BJ (cell line): ENCODE results near the gene ZSWIM7. TPM values are rescaled to one million over a fixed set of nuclear protein-coding genes. Genes with fewer than 3 reads are reported as not detected.

Experiments
- CTCF ChIA-PET: fragments of 350-600 bp; formaldehyde crosslinking; extraction: SDS; loops from one replicate; lab custom pipeline; 2021; ENCODE audit warnings: antibody characterized with exemption, inconsistent platforms; lab: Yijun Ruan, JAX
- POLR2A ChIA-PET: fragments of 300-600 bp; sonication (Branson Sonifier 250); formaldehyde crosslinking; extraction: SDS; loops from one replicate; lab custom pipeline; 2021; ENCODE audit warnings: antibody characterized with exemption; lab: Charles Lee
- DNase-seq: peaks from one replicate; pipeline ENCODE4 v3.0.0-alpha.2; 2011; ENCODE audit warnings: low read depth
- H3K27me3 ChIP-seq: 2 replicates; pipeline ENCODE4 v1.6.0; 2011; ENCODE audit warnings: low read length; ENCODE audit not compliant: control insufficient read depth, insufficient read depth
- H3K36me3 ChIP-seq: 2 replicates; pipeline ENCODE4 v1.5.1; 2011; ENCODE audit warnings: low read length; ENCODE audit not compliant: control insufficient read depth, insufficient read depth
- H3K4me3 ChIP-seq: 2 replicates; pipeline ENCODE4 v1.5.1; 2011; ENCODE audit warnings: low read depth, mild to moderate bottlenecking, control low read depth, low read length
- CTCF ChIP-seq: IDR thresholded peaks from 2 replicates; pipeline ENCODE4 v1.5.1; 2011; ENCODE audit warnings: low read depth, mild to moderate bottlenecking, control low read depth, inconsistent platforms, low read length, moderate library complexity; ENCODE audit not compliant: insufficient read depth
- polyA plus RNA-seq: library from polyadenylated mRNA; depleted of rRNA; stranded (reverse); fragments of >200 nt; gene quantifications from 2 replicates; pipeline ENCODE4 v1.2.3, GENCODE V29; 2011

The ZSWIM7 gene
- polyA plus RNA-seq, 1 experiment: 21.6 TPM

- no peaks in the 10 kb centered on the region for H3K36me3 ChIP-seq
- DNase-seq: no peak
- no peak for TF ChIP-seq CTCF
- POLR2A ChIA-PET: no interaction called here
- H3K27me3 ChIP-seq: no peaks in the 10 kb centered on the region
- no peak overlapping the region for H3K4me3 ChIP-seq
- CTCF ChIA-PET: interaction anchor here (1.0 to 2.5 kb wide), 5 partner anchors 9 to 405 kb away, joined by 3 to 14 read pairs (median 4); partner anchors contain the start of gene ADORA2B
These were observed 41.0 kb downstream of the ZSWIM7 start for GRCh38 chr17:15958484-15958854.

GRCh38 chr17:15957608-15958307 lies 41.7 kb downstream of the ZSWIM7 start:
- ChIA-PET POLR2A (no interaction called here), CTCF (interaction anchor here (1.0 to 2.5 kb wide), 3 partner anchors 11 to 406 kb away, joined by 3 to 14 read pairs (median 4); partner anchors contain the start of gene ADORA2B)
- H3K36me3 ChIP-seq: no peaks in the 10 kb centered on the region
- no peak for DNase-seq
- no peak for TF ChIP-seq CTCF
- no peak overlapping the region for H3K4me3 ChIP-seq
- H3K27me3 ChIP-seq: no peaks in the 10 kb centered on the region

GRCh38 chr17:15957206-15957605 lies 42.3 kb downstream of the ZSWIM7 start:
- Histone ChIP-seq H3K4me3 (no peak overlapping the region), H3K36me3 (no peaks in the 10 kb centered on the region), H3K27me3 (no peaks in the 10 kb centered on the region)
- no peak for DNase-seq
- CTCF ChIA-PET: interaction anchor here (2.5 kb wide), 1 partner anchor 12 kb away, joined by 14 read pairs; the partner anchor contains the start of gene ADORA2B
- POLR2A ChIA-PET: no interaction called here
- TF ChIP-seq CTCF: no peak

GRCh38 chr17:15955793-15956541 lies 43.5 kb downstream of the ZSWIM7 start:
- TF ChIP-seq CTCF: no peak
- no peak for DNase-seq
- Histone ChIP-seq H3K27me3 (no peaks in the 10 kb centered on the region), H3K4me3 (no peak overlapping the region), H3K36me3 (no peaks in the 10 kb centered on the region)
- ChIA-PET CTCF (interaction anchor here (1.1 kb wide), 1 partner anchor 10 kb away, joined by 3 read pairs; the partner anchor contains the start of gene ADORA2B), POLR2A (no interaction called here)

GRCh38 chr17:15954222-15954621 lies 45.3 kb downstream of the ZSWIM7 start:
- POLR2A ChIA-PET: no interaction called here

More at GRCh38 chr17:15954222-15954621, 45.3 kb downstream of the ZSWIM7 start:
- H3K27me3 ChIP-seq: no peaks in the 10 kb centered on the region
- peaks cover 1% of the 10 kb centered on the region; the same call in 1 of the 2 replicates for H3K36me3 ChIP-seq
- no peak overlapping the region for H3K4me3 ChIP-seq
- CTCF ChIA-PET: interaction anchor here (0.6 to 0.9 kb wide), 2 partner anchors 28 to 126 kb away, joined by 3 read pairs; no protein-coding TSS in a partner anchor
- TF ChIP-seq CTCF: 0 out of 2 replicates have a peak, but pooled peaks have one; percentile 11
- DNase-seq: peak; percentile 51
